Activated CD4-positive, alpha-beta T cell treated with anti-CD3 and anti-CD28 coated beads, Interleukin-2, Interleukin-4, amounts not matched to agents 100 ng/mL and 50 ng/mL, durations not matched to agents 16 hours and 8 hours (primary cell): ENCODE results near the gene SHD.

ENCODE experiments used
- DNase-seq: peaks from one replicate; pipeline ENCODE4 v3.0.0-alpha.2; 2020; ENCODE audit warnings: low spot score

Gene SHD

GRCh38 chr19:4327252-4327876, 48.3 kb downstream of the SHD start:
- peak; percentile 67 for DNase-seq

- no peak for DNase-seq
These were observed 48.8 kb downstream of the SHD start for GRCh38 chr19:4327877-4328242.

GRCh38 chr19:4328243-4328990, 49.4 kb downstream of the SHD start:
- DNase-seq: peak; percentile 97

GRCh38 chr19:4328991-4329681, 50.1 kb downstream of the SHD start:
- peak; percentile 41 for DNase-seq

- DNase-seq: no peak
These were observed 50.8 kb downstream of the SHD start for GRCh38 chr19:4329858-4330257.

GRCh38 chr19:4334929-4335570, 56.0 kb downstream of the SHD start:
- no peak for DNase-seq

GRCh38 chr19:4337906-4338440, 58.9 kb downstream of the SHD start:
- no peak for DNase-seq

- DNase-seq: no peak
These were observed 59.6 kb downstream of the SHD start, which contains the start of gene STAP2 for GRCh38 chr19:4338441-4339355. Gene STAP2 (minus strand): TSS chr19:4338827. CDS start chr19:4338753, 74 bp downstream.
